Measurements from ENCODE around the gene DDR2. TPM values are rescaled to one million over a fixed set of nuclear protein-coding genes. Genes with fewer than 3 reads are reported as not detected.

DDR2 gene
- total RNA-seq, 1 donor from 2014 or later, result 54.4 TPM

- Mint-ChIP-seq H3K4me3 (no peak overlapping the region), H3K4me1 (ENCODE audit: unreplicated experiment) (peaks cover 23% of the 10 kb centered on the region), H3K9me3 (no peaks in the 10 kb centered on the region), H3K27me3 (no peaks in the 10 kb centered on the region), H3K27ac (no peak overlapping the region), H3K36me3 (peaks cover 10% of the 10 kb centered on the region)
- no peak for DNase-seq (ENCODE audit: extremely low spot score, unreplicated experiment)
- TF ChIP-seq, protein P1, sequence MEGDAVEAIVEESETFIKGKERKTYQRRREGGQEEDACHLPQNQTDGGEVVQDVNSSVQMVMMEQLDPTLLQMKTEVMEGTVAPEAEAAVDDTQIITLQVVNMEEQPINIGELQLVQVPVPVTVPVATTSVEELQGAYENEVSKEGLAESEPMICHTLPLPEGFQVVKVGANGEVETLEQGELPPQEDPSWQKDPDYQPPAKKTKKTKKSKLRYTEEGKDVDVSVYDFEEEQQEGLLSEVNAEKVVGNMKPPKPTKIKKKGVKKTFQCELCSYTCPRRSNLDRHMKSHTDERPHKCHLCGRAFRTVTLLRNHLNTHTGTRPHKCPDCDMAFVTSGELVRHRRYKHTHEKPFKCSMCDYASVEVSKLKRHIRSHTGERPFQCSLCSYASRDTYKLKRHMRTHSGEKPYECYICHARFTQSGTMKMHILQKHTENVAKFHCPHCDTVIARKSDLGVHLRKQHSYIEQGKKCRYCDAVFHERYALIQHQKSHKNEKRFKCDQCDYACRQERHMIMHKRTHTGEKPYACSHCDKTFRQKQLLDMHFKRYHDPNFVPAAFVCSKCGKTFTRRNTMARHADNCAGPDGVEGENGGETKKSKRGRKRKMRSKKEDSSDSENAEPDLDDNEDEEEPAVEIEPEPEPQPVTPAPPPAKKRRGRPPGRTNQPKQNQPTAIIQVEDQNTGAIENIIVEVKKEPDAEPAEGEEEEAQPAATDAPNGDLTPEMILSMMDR (conservative IDR thresholded peaks at IDR 0.05), result no peak
Observed at GRCh38 chr1:162709132-162709860, 77.0 kb downstream of the DDR2 start.

DNA sequence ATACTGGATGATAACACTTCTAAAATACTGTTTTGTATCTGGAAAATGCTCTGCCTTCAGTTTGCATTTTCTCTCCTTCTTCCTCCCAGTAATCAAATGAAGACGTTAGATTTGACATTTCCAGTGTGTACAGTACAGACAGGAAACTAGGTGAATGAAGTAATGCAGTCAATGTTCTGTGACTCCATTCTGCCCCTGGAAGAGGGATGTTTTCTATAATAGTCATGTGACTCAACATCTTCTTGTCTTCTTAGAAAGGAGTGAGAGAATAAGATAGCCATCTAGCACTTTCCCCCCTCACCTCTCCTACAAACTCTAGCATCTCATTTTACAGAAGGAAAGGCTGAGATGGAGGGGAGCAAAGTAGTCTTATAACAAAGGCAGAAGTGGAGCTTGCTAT, 77.6 kb downstream of the DDR2 start:
- no peak for DNase-seq (ENCODE audit: extremely low spot score, unreplicated experiment)
- Mint-ChIP-seq H3K27me3 (no peaks in the 10 kb centered on the region), H3K4me3 (no peak overlapping the region), H3K9me3 (no peaks in the 10 kb centered on the region), H3K27ac (no peak overlapping the region), H3K36me3 (peaks cover 10% of the 10 kb centered on the region), H3K4me1 (ENCODE audit: unreplicated experiment) (peaks cover 23% of the 10 kb centered on the region)
- TF ChIP-seq, protein P1 (conservative IDR thresholded peaks at IDR 0.05), result no peak

- no peaks in the 10 kb centered on the region for H3K27me3 Mint-ChIP-seq
- no peak overlapping the region for H3K4me3 Mint-ChIP-seq
- no peak for DNase-seq (ENCODE audit: extremely low spot score, unreplicated experiment)
- TF ChIP-seq, protein P1 (conservative IDR thresholded peaks at IDR 0.05), result no peak
- peaks cover 10% of the 10 kb centered on the region for H3K36me3 Mint-ChIP-seq
- H3K27ac Mint-ChIP-seq, result no peak overlapping the region
- H3K9me3 Mint-ChIP-seq, result no peaks in the 10 kb centered on the region
- peaks cover 23% of the 10 kb centered on the region for H3K4me1 Mint-ChIP-seq (ENCODE audit: unreplicated experiment)
Observed at GRCh38 chr1:162710345-162710744, 78.1 kb downstream of the DDR2 start.

GRCh38 chr1:162710780-162711465, 78.7 kb downstream of the DDR2 start:
- Mint-ChIP-seq H3K27me3 (no peaks in the 10 kb centered on the region), H3K36me3 (peaks cover 7% of the 10 kb centered on the region)

DNA sequence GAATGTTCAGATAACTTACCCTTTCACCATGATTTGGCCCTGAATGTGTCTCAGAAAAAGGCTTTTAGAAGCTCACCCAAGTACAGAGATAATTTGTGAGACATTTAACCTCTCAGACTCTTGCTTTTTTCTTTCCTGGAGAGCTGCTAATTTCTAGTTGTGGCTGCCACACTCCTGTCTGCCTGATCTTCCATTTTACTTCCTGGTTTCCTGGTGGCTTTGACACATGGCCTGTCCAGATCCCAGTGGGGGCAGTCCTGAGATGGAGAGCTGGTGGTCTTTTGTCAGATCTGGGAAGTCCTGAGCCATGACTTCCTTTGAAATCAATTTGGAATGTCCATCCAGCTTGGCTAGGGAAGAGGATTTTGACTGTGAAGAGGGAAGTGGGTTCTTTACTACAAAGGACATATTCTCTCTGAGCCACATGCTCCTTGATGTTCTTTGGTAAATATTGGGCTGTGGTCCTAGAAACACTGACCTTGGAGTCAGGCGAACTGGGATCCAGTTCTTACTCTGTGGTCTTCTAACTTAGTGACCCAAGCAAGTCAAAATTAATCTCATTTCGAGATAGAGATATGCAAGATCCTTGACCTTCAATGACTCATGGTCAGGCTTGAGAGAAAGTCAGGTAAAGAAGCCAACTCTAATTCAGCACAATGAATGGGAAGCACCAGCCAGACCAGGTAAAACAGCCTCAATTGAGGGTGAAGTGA, 80.2 kb downstream of the DDR2 start:
- Mint-ChIP-seq H3K27me3 (no peaks in the 10 kb centered on the region), H3K36me3 (peaks cover 1% of the 10 kb centered on the region), H3K4me3 (no peak overlapping the region), H3K27ac (no peak overlapping the region), H3K4me1 (ENCODE audit: unreplicated experiment) (peaks cover 23% of the 10 kb centered on the region), H3K9me3 (no peaks in the 10 kb centered on the region)
- TF ChIP-seq, protein P1 (conservative IDR thresholded peaks at IDR 0.05), result no peak
- DNase-seq (ENCODE audit: extremely low spot score, unreplicated experiment), result no peak

More at GRCh38 chr1:162710780-162711465, 78.7 kb downstream of the DDR2 start:
- H3K4me1 Mint-ChIP-seq (ENCODE audit: unreplicated experiment), result peaks cover 23% of the 10 kb centered on the region
- no peaks in the 10 kb centered on the region for H3K9me3 Mint-ChIP-seq
- no peak overlapping the region for H3K27ac Mint-ChIP-seq
- no peak overlapping the region for H3K4me3 Mint-ChIP-seq
- TF ChIP-seq, protein P1 (conservative IDR thresholded peaks at IDR 0.05), result no peak
- no peak for DNase-seq (ENCODE audit: extremely low spot score, unreplicated experiment)
